SK-N-MC (cell line): ENCODE results near the gene CADPS2.

Experiments used
- EZH2 ChIP-seq: fragments of 200-600 bp; sonication (generic); IDR thresholded peaks from one replicate; pipeline ENCODE4 v1.6.1; 2017; ENCODE audit warnings: antibody characterized with exemption
- FOXP2 ChIP-seq: optimal IDR thresholded peaks from 2 replicates; pipeline ENCODE3; 2011; ENCODE audit warnings: mild to moderate bottlenecking, moderate library complexity; ENCODE audit not compliant: insufficient read depth; ENCODE audit errors: extremely low read length, control extremely low read depth
- POLR2AphosphoS5 ChIP-seq: IDR thresholded peaks from 2 replicates; pipeline ENCODE4 v1.6.1; 2012; ENCODE audit warnings: mild to moderate bottlenecking, low read depth, low read length, borderline replicate concordance

DNA sequence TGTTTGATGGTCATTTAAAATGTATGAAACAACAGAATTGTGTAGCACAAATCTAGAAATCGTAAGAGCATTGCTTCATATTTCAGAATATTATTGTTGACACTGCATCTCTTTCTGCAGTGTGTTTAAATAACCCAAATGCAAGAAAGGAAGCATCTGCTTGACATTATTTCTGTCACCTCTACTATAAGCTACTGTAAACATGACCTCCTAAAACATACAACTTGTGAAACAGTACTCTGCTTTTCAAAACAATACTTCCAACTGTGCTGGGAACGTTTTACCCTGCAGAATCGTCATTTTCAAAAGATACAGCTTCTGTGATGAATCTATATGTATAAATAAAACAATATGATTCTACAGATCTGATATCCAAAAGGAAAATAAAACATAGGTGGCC is 269.3 kb downstream of the CADPS2 start:
- TF ChIP-seq POLR2AphosphoS5, result no peak
- no peak for TF ChIP-seq EZH2
- no peak for TF ChIP-seq FOXP2
